GM19025 (cell line): ENCODE measurements around the gene SLC6A19.

ENCODE experiments used
- ATAC-seq: cut with Tn5 transposase; IDR thresholded peaks from one replicate; pipeline ENCODE4 v1.9.1; 2021; ENCODE audit warnings: mild to moderate bottlenecking, low read depth, moderate library complexity; ENCODE audit not compliant: unreplicated experiment

Gene SLC6A19

DNA sequence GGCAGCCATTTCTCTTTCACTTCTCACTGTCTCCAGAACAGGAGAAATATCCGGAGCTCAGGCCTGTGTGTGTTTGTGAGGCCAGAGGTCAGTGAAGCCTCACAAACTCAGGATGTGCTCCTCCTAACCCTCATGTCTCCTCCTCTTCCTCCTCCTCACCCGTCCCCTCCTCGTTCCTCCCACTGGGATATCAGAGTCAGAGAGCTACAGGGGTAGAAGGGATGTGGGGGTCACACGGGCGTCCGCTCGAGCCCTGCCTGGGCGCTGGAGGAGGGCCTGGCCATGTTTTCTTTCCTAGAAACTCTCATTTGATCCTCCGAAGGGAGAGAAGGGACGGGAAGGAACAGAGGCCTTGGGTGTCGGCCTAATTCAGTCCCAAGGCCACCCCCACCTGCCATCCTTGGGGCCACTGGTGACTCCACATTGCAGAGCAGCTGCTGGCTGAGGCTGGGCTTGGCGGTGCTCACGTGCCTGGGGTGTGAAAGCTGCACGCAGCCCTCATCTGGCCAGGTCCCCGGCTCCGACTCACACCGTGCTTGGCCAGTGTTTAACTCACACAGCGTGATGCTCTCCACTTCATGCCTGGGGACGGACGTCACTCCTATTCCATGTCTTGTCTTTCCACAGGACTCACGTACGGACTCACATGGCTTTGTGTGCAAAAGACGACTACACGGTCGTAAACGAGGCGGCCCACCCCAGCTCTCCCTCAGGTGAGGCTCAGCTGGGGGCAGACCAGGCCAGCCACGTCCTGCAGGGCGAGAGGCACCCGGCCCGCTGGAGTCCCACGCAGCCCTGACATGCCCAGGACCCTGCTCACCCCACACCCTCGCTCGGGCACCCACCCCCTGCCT, 22.6 kb upstream of the SLC6A19 start:
- no peak for ATAC-seq

DNA sequence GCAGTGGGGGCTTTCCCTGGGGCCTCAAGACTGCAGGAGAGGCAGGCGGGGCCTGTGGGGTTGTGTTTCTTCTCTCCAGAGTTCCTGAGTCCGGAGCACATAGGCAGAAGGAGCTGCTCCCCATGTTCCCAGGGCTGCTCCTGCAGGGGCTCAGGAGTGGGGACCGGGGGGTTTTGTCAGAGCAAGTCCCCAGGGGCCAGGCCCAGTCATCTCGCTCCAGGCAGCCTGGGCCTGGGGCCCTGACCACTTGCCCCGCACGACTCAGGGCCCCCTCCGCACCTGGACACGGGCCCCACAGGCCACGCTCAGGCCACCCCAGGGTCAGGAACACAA, 22.0 kb upstream of the SLC6A19 start:
- no peak for ATAC-seq

DNA sequence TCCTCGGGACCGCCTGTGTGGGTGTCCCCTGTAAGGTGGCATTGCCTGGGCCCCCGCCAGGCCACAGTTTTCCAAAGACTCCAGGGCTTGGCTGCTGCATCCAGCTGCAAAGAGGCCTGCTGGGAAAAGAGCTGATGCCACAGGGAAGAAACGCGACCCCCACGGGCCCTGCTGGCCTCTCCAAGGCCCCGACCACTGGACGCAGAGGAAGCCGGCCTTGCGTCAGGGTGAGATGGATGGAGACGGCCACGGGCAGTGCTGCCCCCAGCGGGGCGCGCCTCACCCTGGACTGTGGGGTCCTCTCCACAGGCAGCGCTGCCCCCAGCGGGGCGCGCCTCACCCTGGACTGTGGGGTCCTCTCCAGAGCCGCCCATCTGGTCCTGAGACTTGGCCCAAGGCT, 21.3 kb upstream of the SLC6A19 start:
- no peak for ATAC-seq

DNA sequence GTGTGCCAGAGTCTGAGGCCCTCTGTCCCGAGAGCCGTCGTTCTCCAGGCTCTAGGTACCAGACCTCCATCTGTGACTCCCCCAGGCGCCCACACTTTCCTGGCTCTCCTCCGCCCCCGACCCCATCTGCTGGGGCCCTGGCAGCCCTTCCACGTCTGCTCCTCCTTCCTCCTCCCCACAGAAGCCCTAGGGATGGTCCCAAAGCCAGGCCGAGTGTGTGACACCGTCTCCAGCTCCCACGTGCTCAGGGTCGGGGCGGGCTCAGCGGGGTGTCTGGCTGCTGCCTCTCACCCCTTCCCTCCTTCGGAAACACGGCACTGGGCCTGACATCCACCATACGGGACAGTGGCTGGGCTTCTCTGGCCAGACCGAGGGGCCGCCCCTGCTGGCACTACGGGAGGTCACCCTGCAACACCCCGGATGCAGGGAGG, 20.5 kb upstream of the SLC6A19 start:
- ATAC-seq = no peak

DNA sequence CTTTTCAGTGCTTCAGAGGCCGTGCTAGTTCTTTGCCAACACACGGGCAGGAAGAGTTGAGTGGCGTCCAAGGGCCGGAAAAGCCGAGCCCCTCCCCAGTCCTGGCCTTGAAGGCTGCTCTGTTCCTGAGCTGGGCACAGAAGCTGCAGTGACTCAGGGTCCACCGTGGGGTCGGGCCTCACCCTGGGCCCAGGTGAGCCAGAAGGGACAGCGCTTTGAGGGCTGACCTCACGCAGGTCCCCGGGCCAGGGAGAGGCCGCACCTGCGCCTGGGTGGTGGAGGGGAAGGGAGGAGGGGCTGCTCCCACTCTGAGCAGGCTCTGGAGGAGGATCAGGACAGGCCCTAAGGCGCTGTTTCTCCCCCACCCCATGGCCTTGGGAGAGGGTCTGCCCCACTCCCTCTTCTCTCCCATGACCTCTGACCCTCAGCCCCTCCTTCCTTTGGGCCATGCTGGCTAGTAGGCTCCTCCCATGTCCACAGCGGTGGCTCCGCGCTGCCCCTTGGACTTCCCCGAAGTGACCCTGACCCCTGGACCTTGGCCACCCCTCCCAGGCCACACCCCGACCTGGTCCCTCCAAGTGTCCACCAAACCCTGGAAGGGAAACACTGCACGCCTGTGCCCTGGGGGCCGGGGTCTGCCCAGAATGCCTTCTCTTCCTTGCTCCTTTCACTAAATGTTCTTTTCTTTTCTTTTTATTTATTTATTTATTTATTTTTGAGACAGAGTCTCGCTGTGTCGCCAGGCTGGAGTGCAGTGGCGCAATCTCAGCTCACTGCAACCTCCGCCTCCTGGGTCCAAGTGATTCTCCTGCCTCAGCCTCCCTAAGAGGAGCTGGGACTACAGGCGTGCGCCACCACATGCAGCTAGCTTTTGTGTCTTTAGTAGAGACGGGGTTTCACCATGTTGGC, 19.7 kb upstream of the SLC6A19 start:
- ATAC-seq = no peak

DNA sequence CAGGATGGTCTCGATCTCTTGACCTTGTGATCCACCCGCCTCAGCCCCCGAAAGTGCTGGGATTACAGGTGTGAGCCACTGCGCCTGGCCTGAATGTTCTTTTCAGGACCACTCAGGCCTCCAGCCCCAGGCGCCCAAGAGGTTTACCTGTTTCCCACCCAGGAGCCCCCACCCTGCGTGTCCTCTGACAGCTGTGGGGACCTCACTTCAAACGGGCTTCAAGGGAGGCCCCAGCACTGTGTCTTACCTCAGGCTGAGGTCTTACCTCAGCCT, 19.1 kb upstream of the SLC6A19 start:
- ATAC-seq = no peak

DNA sequence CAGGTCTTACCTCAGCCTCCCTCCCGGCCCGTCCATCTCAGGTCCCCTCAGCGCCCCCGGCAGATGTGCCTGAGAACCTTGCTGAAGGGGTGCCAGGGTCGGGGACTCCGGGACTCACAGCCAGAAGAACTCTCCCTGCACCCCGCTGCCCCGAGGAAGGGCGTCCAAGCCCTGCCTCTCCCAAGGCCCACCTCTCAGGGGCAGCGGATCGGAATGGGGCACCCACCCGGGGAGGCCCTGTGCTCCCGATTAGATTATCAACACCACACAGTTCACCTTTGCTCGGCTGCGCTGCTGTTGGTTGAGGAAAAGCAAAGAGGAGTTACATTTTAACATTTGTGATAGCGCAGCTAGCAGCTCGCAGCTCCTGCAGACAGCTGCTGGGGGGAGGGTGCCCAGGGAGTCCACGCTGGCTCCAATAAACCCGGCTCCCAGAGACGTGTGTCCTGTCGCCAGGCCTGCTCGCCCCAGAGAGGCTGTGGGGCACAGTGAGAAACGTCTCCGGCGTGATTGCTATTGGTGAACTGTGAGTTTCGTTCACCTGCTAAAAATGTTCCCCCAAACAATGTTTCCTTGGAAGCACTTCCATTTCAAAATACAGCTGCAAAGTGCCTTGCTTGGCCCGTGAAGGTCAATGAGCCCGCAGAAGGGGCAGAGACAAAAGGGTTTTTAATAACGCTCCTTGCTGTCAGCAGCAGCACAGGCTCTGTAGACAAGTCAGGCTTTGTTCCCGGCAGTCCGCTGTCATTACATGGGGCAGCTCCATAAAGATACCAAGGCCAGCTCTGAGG, 18.6 kb upstream of the SLC6A19 start:
- ATAC-seq = no peak

DNA sequence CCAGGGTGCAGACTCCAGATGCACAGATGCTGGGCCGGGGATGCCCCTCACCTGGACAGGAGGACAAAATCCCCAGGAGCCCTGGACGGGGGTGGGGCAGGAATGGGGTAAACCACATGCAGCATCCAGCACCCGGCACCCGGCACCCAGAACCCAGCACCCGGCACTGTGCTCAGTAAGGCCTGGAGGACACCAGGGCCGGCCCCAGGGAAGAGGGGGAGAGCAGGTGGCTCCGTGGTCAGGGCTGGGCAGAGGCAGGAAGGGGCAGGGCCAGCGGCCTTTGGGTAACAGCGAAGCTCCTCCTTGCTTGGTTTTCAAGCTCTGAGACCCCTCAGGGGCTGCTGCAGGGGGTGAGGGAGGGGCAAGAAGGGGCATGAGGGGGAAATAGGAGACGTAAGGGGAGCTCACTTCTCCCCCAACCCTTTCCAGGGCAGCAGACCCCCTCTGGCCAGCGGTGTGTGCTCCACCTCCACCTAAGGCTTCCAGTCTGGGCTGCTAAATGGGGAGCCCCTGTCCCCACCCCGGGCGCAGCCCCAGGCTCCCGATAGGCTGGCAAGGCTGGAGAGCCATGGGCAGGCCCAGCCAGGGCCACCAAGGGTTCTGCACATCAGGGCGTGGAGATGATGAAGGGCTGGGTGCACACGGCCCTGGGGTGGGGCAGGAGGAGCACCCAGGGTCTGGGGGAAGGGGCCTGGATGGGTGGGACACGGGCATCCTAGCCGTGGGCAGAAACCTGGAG, 17.8 kb upstream of the SLC6A19 start:
- ATAC-seq = no peak

DNA sequence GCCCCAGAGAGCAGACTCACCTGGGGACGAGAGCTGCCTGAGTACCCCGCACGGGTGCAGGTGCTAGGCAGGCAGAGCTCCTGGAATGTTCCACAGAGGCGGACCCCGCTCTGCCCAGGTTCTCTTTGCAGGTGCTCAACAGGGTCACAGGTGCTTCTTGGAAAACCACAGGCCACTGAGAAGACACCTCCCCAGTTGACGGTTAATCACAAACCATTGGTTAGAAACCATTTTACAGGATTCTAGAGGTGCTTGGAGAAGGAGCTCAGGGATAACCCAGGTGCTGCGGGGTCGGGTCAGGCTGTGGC, 17.3 kb upstream of the SLC6A19 start:
- no peak for ATAC-seq

DNA sequence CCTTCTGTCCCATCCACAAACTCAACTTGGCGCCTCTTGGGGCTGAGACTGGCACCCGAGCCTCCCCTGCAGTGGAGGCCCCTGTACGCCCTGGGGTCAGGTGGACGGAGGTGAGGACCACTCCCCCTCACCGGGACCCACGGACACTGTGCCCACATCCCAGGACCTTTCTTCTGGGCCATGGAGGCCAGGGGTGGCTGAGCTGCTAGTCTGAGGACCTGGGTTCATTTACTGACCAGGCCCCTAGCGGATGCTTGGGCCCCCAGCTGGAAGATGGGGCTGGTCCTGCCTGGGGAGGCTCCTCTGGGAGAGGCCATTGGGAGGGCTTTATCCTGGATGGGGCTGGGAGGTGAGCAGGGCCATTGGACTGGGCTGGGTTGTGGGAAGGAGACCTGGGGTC, 16.9 kb upstream of the SLC6A19 start:
- no peak for ATAC-seq

DNA sequence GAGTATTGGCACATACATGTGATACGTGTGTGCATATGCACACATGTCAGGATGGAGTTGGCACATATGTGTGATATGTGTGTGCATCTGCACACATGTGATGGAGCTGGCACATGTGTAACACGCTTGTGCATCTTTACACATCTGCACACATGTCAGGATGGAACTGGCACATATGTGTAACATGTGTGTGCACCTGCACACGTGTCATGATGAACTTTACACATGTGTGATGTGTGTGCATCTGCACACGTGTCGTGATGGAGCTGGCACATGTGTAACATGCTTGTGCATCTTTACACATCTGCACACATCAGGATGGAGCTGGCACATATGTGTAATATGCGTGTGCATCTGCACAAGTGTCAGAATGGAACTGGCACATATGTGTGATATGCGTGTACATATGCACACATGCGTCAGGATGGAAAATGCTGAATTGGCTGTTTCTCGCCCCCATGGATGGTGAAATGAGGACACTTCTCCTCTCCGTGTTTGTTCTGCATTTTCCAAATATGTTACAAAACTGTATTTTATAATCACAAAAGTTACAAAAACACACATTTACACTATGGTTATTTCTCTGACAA, 16.3 kb upstream of the SLC6A19 start:
- ATAC-seq = no peak

DNA sequence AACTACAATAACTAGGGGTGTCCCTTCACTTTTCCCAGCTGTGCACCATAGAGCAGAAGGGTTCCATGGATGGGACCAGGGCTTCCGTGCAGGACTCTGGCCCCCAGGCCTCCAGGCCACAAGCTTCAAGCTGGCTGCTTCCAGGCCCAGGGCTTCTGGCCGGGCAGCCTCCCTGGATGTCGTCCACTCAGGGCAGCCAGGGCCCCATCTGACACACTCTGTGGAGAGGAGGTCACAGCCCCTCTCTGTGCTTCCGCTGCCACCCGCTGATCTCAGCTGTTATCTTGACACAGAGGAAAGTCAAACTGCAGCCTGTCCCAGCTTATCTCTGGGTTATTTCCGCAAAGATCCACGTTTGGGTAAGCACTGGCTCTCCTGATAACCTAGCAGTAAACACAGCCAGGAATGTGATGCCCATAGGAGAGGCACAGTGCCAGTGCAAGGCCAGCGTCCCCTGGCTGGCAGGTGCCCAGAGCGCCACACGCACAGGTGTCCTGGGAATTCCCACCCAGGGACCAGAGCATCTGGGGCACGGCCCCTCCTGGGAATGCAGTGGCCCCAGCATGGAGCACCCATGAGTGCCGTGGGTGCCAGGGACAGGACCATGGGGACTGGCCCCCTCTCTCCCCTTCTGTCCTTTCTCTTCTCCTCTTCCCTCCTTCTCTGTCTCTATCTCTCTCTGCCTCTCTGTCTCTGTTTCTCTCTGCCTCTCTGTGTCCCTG, 15.6 kb upstream of the SLC6A19 start:
- ATAC-seq = no peak

DNA sequence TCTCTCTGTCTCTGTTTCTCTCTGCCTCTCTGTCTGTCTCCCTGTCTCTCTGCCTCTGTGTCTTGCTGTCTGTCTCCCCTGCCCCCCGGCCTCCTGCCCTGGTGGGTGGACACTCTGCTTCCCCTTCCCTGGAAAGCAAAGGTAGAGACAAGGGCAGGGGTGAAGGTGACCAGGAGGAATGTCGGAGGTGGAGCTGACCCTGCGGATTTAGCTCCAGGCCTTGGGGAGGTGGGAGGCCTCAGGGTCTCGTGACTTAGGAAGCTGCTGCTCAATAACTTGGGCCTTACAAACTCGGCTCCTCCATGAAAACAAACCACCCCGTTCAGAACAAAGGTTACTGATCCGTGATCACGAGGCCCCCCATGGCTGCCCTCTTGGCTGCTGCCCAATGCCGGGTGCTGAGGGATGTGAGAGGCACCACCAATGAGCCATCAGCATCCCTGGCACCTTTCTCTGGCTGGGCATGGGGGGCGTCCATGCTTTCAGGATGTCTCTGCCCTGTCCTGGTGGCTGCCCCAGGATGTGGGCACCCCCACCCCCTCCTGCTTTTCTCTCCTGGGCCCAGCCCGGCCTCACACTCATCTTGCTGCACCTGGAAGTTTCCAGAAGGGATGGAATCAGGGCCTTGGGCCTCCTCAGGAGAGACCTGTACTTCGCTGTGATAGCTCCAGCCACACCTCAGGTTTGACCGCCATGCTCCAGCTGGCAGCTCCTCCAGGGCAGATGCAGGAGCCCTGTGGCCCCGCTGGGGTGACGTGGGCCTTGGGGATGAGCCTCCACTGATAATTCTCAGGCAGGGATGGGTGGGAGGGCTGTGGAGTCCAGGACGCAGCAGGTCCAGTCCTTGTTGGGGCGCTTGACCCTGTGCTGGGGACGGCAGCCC, 14.8 kb upstream of the SLC6A19 start:
- ATAC-seq = no peak

DNA sequence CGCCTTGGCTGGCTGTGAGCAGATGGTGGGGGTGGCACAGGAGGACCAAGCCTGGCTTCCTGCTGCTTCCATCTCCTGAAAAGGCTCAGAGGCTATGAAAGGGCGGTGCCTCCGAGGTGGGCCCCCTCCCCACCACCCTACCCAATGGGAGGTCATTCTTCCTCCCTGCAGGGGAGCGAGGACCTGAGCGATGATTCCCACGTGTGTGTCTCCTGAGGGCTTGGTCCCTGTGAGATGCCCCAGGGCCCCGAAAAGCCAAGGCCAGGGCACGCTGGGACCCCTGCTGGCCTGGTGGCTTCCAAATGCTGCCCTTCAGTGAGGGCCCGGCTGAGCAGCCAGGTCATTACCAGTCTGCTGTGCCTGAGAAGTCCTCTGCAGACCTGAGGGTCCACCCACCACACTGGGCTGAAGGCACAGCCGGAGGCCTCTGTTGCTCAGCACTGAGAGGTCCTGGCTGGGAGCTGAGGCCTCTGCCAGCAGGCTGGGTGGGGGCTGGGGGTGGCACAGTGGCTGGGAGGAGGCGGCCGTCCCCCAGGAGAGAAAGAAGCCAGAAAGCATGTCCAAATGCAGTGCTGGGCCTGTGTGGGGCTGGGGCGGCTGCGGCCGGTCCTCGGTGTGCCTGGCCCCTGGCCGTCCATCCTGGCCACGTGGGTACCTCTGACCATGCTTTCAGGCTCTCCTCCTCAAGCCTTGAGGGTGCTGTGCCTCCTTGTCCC, 14.0 kb upstream of the SLC6A19 start:
- no peak for ATAC-seq

DNA sequence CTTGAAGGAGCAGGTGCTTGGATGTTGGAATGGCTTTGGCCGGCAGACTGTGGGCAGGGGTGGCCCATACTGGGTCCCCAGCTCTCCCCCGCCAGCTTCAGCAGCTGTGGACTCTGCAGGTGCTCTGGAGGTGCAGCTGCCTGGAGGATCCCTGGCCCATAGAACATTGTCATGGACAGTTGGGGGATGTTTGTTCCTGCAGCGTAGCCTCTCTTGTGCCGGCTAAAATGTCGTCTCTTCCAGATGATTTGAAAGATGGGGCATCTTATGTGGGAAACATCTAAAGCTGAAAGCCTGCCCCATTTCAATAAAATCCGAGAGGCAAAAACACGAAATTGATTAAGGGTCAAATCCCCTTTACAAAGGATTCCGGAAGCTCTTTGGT, 13.5 kb upstream of the SLC6A19 start:
- no peak for ATAC-seq

DNA sequence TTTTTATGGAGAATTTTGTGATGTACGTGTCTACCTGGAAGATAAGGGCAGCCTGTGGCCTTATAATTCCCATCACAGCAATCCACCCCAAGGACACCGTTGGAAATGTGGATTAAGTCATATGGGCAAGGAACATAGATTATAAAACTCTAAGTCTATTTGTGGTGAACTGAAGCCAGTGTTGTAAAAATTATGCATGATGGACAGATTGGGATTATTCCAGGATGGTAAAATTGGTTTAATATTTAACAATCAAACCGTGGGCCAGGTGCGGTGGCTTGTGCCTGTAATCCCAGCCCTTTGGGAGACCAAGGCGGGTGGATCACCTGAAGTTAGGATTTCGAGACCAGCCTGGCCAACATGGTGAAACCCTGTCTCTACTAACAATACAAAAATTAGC, 12.9 kb upstream of the SLC6A19 start:
- no peak for ATAC-seq

DNA sequence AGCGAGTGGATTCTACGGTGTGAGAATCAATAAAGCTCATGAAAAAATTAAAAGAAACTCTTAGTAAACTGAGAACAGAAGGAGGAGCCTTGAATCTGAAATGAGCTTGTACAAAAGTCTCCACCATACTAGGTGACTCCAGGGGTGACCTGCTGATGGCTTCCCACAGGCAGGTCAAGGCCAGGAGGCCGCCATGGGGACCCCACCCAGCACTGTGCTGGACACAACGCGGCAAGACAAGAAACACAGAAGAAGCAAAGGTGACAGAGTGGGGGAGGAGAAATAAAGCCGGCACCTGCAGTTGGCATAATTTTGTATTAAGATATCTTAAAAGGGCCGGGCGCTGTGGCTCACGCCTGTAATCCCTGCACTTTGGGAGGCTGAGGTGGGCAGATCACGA, 12.1 kb upstream of the SLC6A19 start:
- no peak for ATAC-seq

DNA sequence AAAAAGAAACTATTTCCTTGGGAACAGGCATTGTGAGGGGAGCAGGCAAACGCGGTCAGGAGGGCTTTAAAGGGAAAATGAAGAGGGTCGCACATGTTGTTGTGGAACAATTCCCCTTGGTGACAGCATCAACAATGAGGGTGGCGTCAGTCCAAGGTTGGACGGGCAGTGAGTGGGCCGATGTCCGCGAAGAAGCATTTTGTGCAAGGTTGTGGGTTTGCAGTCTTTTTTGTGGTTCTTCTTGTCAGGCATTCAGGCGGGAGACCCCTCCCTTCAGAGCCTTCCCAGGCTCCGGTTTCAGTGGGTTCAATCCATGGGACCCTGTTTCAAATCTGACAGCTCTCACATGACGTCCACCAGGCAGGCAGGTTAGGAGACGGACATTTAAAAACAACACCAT, 11.1 kb upstream of the SLC6A19 start:
- ATAC-seq = no peak
